ENCODE measurements around the gene GRK1.

GRK1 gene

GRCh38 chr13:113647351-113648215, 19.4 kb upstream of the GRK1 start:
- no peak for DNase-seq
- in situ Hi-C loops (cut with MboI; ENCODE audit: low pct_unique_long_range_greater_than_20kb, low sequenced_read_pairs), result no loop called here

GRCh38 chr13:113648216-113648610, 18.8 kb upstream of the GRK1 start:
- DNase-seq, result no peak
- in situ Hi-C loops (cut with MboI; ENCODE audit: low pct_unique_long_range_greater_than_20kb, low sequenced_read_pairs), result no loop called here

- in situ Hi-C loops (cut with MboI; ENCODE audit: low pct_unique_long_range_greater_than_20kb, low sequenced_read_pairs), result no loop called here
- no peak for DNase-seq
These were observed 17.8 kb upstream of the GRK1 start for GRCh38 chr13:113649212-113649611.

DNA sequence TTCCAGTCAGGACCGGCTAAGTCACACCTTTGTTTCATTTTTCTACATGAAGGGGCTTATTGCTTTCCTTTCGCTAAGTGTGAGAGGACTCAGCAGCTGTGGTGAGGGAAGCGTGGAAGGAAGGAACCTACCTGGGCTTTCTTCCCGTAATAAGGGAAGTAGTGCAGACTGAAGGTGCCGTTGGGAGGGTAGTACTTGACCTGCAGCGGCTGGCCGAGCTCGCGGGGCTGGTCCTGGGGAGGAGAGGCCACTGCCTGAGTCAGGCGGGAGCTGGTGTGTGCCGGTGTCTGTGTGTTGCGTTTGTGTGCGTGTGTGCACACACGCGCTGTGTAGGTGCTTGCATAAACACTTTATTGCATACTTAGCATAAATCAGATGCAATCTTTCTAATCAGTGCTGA, 16.7 kb upstream of the GRK1 start:
- in situ Hi-C loops (cut with MboI; ENCODE audit: low pct_unique_long_range_greater_than_20kb, low sequenced_read_pairs), result no loop called here
- no peak for DNase-seq

GRCh38 chr13:113650731-113651148, 16.3 kb upstream of the GRK1 start:
- no peak for DNase-seq
- in situ Hi-C loops (cut with MboI; ENCODE audit: low pct_unique_long_range_greater_than_20kb, low sequenced_read_pairs), result no loop called here

GRCh38 chr13:113651511-113652403, 15.3 kb upstream of the GRK1 start:
- in situ Hi-C loops (cut with MboI; ENCODE audit: low pct_unique_long_range_greater_than_20kb, low sequenced_read_pairs), result no loop called here
- DNase-seq, result no peak

DNA sequence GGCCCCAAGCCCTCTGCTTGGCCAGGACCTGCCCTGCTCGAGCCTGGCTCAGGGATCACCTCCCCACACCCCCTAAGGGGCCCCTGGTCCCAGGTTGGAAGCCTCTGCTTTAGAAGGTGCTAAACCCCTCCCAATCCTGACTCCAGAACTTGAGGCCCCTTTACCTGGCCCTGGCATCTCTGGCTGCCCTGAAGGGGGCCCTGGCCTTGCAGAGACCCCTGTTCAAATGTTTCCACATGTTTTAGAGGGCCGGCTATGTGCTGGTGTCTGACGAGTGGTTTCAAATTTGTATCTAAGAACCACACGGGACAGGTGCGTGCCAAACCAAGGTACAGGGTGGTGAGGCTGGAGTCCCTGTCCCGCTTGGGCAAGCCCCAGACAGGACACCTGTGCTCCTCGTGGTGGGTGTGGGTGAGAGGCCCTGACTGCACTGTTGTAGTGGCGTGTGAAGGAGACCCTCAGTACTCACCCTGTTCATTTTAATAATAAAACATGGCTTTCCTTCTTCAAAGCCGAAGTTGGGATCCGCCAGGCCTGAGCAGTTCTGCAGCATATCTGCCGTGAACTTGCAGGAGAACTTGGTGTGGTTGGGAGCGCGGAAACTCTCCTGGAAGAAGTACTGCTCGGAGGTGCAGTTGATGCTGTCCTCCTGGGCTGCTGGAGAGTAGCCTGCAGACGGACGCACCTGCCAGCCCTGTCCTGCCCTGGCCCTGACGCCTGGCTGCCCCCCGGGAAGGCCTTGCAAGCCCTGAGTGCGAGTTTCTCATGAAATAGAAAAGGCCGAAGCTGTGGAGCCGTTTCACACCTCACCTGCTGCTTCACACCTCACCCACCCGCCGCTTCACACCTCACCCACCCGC, 14.4 kb upstream of the GRK1 start:
- in situ Hi-C loops (cut with MboI; ENCODE audit: low pct_unique_long_range_greater_than_20kb, low sequenced_read_pairs), result no loop called here
- DNase-seq, result no peak

DNA sequence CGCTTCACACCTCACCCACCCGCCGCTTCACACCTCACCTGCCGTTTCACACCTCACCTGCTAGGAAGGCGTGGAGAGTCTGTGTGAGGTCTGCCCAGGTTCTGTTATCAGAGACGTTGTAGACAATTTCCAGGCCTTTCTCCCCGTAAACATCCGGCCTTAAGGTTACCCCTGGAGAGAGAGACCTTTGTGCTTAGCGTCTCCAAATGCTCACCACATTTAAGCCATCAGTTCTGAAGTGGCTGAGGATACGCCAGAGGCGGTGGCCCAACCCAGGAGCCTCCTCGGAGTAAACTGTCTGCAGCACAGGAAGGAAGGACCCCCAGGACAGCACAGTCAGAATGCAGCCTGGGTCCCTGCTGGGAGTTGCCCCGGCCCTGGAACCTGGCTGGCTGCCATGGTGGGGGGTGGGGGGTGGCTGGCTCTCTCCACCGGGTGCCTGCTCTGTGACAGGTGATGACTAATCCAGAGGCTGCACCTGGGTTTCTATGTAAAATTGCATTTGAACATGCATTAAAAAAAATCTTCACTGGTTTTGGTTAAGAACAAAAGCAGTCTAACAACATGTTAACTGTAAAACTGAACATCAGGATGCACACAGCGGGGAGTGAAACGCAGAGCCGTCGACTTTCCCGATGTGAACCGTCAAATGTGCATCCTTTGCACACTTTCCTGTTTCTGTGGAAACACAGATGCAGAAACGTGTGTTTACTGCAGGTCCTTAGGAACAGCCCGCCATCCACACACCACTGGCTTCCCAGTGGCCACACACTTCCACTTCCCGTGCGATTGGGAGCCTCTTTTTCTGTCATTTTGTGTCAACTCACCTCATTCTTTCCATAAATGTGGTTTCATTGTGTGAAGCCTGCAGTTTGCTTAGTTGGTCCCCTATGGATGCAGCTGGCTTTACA, 13.5 kb upstream of the GRK1 start:
- in situ Hi-C loops (cut with MboI; ENCODE audit: low pct_unique_long_range_greater_than_20kb, low sequenced_read_pairs), result no loop called here
- no peak for DNase-seq

GRCh38 chr13:113654175-113654560, 12.9 kb upstream of the GRK1 start:
- in situ Hi-C loops (cut with MboI; ENCODE audit: low pct_unique_long_range_greater_than_20kb, low sequenced_read_pairs), result no loop called here
- DNase-seq, result no peak

DNA sequence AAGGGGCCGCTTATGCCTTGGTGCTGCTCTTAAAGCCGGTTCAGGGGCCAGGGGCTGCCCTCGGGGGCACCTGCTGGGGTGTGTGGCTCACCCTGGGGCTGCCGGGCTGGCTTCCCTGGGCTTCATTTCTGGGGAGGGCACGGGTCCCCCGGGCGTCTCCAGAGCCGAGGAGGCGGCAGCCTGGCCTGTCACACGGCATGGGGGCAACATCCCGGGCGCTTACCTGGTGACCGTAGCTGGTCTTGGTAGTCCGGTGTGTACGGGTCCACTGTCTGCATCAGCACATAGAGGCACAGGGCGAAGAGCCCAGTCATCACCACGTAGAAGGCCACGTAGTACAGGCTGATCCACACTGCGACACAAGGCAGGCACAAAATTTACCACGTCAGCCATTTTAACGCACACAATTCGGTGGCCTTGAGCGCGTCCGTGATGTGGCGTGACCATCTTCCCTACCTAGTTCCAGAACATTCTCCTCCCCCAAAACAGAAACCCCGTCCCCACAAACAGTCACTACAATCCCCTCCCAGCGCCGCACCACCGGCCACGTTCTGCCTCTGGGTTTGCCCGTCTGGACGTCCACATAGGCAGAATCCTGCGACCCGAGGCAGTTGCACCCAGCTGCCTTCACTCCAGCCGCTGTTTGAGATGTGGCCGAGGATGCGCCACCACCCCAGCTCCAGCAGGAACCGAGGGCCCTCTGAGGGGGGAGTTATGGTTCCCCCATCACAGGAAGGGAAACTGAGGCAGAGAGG, 12.3 kb upstream of the GRK1 start:
- DNase-seq, result no peak
- in situ Hi-C loops (cut with MboI; ENCODE audit: low pct_unique_long_range_greater_than_20kb, low sequenced_read_pairs), result no loop called here

- in situ Hi-C loops (cut with MboI; ENCODE audit: low pct_unique_long_range_greater_than_20kb, low sequenced_read_pairs), result no loop called here
- no peak for DNase-seq
These were observed 11.5 kb upstream of the GRK1 start for GRCh38 chr13:113655346-113656002.

GRCh38 chr13:113656003-113656588, 10.9 kb upstream of the GRK1 start:
- in situ Hi-C loops (cut with MboI; ENCODE audit: low pct_unique_long_range_greater_than_20kb, low sequenced_read_pairs), result no loop called here
- no peak for DNase-seq

GRCh38 chr13:113656831-113657671, 10.0 kb upstream of the GRK1 start:
- no peak for DNase-seq
- in situ Hi-C loops (cut with MboI; ENCODE audit: low pct_unique_long_range_greater_than_20kb, low sequenced_read_pairs), result no loop called here

DNA sequence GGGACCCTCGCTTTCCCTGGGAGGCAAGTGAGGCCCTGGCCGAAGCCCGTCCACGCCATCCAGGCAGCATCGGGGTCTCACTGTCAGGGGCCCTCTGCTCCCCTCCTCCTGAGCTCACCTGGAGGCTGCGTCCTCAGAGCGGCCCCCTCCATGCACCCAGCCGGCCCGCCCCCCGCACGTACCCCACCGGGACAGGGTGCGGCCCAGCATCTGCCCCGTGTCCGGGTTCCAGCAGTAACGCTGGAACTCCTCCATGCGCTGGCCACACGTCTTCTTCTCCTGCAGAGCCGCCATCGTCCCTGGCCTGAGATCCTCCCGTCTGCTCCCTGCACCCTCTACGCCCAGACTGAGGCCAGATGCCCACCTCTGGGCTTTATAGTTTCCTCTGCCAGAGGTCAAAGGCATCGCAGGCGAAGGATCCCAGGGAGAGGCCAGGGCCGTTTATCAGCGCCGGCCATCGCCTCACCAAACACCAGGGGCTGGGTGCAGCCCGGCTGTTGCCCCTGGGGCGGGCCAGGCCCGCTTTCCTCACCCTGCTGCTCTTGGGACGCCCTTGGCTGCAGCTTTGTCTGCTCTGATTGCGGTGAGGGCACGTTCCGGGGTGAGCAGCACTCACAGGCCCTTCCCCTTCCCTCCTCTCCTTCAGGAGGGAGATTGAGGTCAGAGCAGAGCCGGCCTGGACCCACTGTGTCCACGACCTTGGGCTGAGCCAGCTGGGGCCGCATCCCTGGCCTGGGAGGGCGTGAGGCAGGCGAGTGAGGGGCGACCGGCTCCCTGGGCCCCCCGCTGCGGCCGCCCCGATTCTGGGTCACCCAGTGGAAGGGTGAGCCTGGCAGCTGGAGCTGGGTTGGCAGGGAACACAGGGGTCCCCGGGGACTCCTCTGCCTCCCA, 8.9 kb upstream of the GRK1 start, which contains the start of gene ATP4B:
Gene ATP4B, minus strand, starts transcription at position 348 of the 891 bp plus-strand sequence. Its CDS starts 54 bp downstream, at position 294.
- no peak for DNase-seq
- in situ Hi-C loops (cut with MboI; ENCODE audit: low pct_unique_long_range_greater_than_20kb, low sequenced_read_pairs), result no loop called here

DNA sequence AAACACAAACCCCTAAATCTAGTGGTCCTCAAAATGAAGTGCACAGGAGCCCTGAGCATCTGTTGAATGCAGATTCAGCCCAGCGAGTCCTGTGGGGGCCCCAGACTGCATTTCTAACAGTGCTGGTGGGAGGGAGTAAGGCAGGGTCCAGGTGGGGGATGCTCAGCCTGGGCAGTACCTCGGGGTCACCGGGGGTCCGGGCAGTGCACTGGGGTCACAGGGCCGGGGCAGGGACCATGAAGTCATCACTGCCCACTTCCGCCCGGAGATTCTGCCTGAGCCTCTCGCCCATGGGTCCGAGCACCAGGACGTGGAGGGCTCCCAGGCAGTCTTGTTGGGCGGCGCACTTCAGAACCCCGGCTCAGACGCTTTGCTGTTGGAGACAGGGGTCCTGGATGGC, 8.2 kb upstream of the GRK1 start:
- in situ Hi-C loops (cut with MboI; ENCODE audit: low pct_unique_long_range_greater_than_20kb, low sequenced_read_pairs), result no loop called here
- no peak for DNase-seq
